Body of pancreas (tissue), 4 donors: ENCODE results near the gene HSPB7.

ENCODE experiments used
- POLR2A ChIP-seq, 3 donors: fragments of 450-650 bp; IDR thresholded peaks; one replicate each; pipeline ENCODE4 v1.6.1; 2016; ENCODE audit warnings: antibody characterized with exemption in 3 of 3, mild to moderate bottlenecking in 2 of 3
- TF ChIP-seq, protein P1 (sequence below), 7 experiments: fragments of 450-650 bp in 4 of 7; fragments of 200-600 bp in 3 of 7; sonication (generic) in 3 of 7; IDR thresholded peaks; one replicate each; pipeline ENCODE4 v1.5.1; 2016 to 2019; ENCODE audit warnings: antibody characterized with exemption in 7 of 7

DNA sequence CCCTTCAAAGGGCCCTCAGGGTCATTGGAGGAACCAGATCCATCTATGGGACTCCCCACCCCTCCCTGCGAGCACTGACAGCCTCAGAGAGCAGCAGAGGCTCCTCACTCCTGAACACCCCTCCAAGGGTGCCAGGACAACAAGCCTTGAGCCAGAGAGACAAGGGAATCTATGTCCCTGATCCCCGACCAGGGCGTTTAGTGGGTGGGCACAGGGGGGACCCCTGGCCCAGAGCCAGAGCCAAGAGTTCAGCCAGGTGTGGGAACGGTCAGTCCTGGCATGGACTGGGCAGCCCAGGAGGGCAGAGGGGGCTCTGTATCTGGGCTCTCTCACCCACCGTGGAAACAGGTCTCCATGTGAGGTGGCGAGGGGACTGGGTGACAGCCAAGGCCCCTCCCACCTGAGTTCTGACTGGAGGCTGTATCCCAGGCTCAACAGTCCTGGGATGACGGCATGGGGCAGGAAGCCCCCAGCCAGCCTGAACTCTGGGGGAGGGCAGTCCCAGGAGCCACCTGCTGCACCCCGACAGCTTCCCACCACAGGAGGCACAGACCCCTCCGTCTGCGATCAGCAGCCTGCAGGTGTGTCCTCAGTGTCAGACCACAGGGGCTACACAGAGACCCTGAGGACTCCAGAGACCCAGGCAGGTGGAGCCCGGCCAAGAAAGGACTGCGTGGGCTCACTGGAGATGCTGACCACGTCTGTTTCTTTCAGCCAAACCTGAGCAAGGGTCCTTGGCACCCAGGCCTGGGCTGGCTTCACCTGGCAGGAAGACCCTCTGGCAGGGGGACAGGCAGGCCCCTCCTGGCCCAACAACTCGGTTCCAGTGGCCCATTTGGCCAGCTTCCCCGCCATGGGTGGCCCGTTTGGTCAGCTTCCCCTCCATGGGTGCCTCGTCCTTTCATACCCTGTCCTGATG, 25.0 kb downstream of the HSPB7 start:
- TF ChIP-seq, protein P1, sequence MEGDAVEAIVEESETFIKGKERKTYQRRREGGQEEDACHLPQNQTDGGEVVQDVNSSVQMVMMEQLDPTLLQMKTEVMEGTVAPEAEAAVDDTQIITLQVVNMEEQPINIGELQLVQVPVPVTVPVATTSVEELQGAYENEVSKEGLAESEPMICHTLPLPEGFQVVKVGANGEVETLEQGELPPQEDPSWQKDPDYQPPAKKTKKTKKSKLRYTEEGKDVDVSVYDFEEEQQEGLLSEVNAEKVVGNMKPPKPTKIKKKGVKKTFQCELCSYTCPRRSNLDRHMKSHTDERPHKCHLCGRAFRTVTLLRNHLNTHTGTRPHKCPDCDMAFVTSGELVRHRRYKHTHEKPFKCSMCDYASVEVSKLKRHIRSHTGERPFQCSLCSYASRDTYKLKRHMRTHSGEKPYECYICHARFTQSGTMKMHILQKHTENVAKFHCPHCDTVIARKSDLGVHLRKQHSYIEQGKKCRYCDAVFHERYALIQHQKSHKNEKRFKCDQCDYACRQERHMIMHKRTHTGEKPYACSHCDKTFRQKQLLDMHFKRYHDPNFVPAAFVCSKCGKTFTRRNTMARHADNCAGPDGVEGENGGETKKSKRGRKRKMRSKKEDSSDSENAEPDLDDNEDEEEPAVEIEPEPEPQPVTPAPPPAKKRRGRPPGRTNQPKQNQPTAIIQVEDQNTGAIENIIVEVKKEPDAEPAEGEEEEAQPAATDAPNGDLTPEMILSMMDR (IDR thresholded peaks at IDR 0.05) = no peak
- TF ChIP-seq POLR2A (IDR thresholded peaks at IDR 0.05) = no peak
